GM21576 (cell line): ENCODE data around the gene QPCT.
"Not testable (repeated sequence)": the region's sequence is repeated elsewhere in the genome, so short reads cannot be mapped to it uniquely, and the experiment has no call there.

Source experiments
- ATAC-seq: cut with Tn5 transposase; IDR thresholded peaks from one replicate; pipeline ENCODE4 v1.9.1; 2021; ENCODE audit warnings: mild to moderate bottlenecking, moderate library complexity; ENCODE audit not compliant: unreplicated experiment

Gene QPCT

DNA sequence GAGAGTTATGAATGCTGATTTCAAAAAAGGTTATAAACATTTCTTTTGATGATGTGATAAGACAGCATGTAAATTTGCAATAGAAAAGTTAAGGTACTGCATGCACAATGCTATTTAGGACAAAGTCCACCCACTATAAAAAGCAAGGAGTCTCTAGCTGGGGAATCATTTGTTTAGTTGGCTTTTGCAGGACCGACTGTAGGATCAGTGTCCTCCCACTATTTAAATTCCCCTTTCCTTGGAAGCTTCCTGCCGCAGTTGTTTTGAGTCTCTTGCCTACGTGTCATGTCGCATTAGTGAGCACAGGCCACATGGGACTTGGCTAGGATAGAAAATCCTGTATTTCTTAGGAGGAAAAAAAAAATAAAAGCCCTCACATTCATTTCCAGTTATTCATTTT lies 13.1 kb downstream of the QPCT start:
- ATAC-seq: no peak

DNA sequence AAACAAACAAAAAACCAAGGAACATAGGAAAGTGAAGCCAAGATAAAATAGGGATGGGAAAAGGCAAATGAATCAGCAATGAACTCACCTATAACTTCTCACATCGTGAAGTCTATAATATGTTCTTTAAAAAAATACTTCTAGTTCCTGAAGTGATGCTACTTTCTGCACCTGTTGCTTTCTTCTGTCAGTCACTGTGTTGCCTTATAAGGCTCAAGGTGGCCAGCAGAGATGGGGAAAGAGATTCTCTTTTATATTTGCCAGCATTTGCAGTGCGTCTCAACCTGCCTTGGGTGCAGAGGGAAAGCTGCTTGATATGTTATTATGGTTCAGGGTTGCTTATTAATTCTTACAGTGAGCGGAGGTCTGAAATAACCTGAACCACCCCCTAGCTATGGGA lies 14.0 kb downstream of the QPCT start:
- ATAC-seq: no peak

DNA sequence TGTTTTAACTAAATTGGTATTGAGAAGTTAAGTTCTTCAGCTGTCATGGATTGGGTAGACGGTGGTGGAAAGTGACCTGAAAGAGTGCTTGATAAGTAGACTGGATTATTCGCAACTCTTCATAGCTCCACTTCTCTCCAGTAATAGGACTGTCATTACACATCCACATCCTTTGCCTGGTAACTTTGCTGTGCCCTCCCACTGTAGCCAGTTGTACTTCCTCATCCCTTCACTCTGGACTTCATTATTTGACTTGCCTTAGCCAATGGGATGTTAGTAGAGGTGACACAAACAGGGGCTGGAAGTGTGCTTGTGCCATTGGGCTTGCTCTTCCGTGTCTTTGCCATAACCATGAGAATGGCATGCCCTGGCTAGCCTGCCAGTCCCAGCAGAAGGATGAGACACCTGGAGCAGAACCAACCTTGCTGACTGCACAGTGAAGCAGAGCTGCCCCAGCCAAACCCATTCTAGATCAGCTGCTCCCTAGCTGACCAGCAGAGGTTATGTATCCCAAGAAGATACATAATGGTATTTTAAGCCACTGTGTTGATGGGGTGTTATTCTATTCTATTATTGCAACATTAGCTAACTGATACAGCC lies 16.9 kb downstream of the QPCT start:
- no peak for ATAC-seq

DNA sequence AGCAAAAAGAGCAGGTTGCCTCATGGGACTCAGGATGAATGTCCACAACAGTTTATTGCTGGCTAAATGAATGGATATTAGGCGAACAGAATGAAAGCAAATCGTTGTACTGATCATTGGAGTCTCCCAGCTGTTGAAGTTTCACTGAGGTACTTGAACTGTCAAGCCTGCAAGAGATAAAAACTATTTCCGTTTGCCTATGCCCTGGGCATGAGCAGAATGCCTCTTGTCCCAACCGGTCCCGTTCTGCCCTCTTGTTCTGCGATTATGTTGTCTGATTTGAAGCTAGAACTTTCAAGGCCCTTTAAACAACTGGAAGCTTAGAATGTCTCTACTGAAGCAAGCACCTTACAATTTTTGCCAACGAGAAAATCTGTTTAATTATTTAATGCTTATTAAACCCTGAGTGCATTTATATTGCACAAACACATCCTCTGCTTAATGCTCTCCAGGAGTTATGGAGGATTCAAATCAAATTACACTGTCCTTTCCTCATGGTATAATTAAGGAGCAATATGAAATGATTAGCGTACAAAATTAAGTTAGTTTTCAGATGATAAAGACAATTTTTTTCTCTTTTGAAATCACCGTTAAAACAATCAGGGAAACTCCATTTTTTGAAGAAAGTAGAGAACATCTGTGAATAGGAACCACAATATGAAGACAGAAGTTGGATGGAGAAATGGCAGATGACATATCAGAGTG lies 17.7 kb downstream of the QPCT start:
- ATAC-seq: no peak

- ATAC-seq: no peak
These were observed 19.9 kb downstream of the QPCT start for GRCh38 chr2:37364351-37364750.

DNA sequence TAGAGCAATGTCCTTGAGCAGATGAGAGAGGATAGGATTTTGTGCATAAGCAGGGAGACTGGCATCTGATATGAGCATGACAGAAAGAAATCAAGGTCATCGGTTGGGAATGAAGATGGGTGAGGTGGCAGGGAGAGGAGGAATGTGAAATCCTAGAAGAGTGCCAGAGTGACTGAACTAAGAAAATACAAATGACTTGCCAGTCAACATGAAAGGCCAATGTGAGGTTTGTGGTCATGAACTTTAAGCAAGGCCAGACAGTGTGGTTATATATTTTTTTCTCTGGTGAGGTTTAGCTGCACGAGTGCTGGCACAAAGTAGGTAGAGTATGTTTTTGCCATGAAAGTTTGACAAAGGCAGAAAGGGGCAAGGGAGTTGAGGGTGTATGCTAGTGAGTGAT lies 21.2 kb downstream of the QPCT start:
- no peak for ATAC-seq

DNA sequence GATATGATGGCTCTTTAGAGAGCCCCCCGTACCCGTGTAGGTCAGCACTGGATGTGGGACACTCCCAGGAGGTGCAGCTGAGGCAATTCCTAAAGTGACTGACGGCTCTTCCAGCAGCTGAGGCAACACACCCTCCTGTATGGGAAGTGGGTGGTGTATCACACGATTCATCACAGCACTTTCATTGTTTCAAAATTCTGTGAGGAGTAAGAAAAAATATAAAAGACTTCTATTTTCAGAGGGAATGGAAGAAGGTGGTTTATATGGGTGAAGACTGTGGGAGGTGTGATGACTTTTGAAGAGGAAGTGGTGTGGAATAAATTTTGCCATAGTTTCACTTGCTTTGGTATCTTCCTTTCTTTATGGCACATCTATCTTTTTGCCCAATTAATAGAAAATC lies 22.3 kb downstream of the QPCT start:
- no peak for ATAC-seq

- no peak for ATAC-seq
These were observed 22.9 kb downstream of the QPCT start for GRCh38 chr2:37367310-37367709.

- ATAC-seq: no peak
These were observed 23.6 kb downstream of the QPCT start for GRCh38 chr2:37367984-37368383.

DNA sequence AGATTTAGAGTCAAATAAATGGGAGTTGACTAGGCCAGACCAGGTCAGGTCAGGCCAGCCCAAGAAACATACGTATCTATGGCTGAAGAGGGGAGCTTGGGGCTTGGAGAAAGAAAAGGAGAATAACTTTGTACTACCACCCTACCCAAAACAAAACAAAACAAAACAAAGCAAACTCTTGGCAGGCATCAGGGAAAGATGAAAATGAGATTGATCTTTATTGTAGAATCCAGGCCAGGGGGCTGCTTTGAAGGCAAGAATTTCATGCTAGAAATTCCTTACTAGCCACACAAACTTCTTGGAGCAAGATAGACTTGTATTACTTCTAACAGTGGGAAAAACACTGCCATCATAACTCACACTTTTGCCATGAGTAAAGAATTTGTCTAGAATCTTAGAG lies 26.2 kb downstream of the QPCT start:
- ATAC-seq: no peak

GRCh38 chr2:37372000-37372399 lies 27.6 kb downstream of the QPCT start:
- no peak for ATAC-seq

DNA sequence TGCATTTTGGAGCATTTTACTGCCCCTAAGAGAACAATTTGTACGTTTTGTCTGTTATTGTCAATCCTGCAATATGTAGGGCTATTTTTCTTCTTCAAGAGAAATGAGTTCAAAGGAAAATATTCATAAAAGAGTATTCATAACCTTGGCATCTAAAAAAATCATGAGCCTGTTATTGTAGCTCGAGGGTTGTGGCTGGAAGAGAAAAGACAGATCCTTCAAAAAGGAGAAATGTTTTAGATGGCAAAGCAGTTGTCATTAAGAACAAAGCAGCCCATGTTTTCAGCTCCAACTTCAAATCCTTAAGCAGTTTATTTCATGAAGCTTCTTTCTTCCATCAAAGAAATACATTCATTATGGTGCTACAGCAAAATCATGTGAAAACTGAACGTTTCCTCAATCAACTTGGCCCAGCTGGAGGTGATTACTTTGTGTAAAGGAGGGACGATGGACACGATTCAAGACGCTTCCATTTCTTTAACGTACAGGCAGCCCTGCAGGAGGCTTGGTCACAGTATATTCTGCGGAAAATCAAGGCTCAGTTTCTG lies 31.4 kb downstream of the QPCT start:
- ATAC-seq: peak; percentile 13

DNA sequence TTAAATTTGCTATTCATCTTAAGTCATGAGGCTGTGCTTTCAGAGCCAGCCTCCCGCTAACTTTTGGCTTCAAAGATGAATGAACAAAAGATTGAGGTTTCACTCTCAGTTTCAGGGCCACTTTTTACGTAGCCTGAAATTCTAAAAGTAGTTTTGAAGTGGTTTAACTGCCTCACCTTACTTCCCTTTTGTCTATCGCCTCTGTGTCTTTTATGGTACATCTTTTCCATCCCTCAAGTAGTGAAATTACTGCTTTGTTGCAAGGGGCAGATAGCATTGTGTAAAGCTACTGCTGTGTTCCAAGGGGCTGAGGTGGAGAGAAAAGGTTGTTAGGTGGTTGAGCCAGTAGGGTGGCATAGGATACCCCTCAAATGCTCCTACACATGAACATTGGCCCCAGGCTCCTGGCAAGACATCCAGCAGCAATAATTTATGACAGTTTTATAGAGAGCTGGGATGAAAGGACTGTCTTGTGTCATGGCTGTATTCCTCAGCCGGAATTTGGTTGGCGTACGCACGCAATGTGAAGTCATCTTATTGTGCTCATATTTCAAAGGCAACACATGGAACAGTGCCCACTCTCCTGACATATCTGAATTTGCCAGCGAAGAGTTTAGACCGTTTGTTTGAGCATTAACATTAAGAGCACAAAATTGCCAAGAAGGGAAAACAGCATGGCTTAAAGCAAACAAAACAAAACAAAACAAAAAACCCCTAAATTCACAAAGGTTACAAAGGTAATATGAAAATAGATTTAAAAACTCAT lies 32.2 kb downstream of the QPCT start:
- peak; percentile 93 for ATAC-seq

DNA sequence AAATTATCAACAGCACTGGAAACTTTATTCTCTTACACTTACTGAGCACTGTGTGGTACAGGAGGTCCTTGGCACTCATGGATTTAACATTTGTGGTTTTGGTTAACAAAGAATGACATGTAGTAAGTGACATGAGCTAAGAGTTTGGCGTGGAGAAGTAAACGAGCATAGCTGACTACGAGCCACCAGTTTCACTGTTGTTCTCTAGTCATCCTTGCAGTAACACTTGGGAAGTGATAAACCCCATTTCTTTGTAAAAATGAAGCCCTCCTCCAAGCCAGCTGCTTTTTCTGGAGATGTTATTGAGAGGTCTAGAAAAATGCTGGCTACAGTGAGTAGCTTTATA lies 32.7 kb downstream of the QPCT start:
- no peak for ATAC-seq

DNA sequence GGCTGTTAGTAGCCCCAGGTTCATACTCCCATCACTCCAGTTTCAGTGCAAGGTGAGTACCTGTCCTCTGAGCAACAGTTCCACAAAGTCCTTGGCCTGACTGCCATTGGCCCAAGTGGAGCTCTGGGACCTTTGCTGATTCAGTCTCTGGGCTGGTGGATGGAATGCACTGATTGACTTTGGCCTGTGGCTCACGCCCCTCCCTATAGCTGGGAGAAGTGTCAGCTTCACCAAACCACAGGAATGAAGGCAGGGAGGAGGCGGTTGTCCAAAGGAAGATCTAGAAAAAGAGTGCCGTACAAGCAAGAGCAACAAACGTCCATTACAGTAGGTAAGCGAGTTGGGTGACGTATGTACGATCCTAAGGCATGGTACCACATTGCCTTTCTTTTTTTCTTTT lies 34.0 kb downstream of the QPCT start:
- no peak for ATAC-seq

DNA sequence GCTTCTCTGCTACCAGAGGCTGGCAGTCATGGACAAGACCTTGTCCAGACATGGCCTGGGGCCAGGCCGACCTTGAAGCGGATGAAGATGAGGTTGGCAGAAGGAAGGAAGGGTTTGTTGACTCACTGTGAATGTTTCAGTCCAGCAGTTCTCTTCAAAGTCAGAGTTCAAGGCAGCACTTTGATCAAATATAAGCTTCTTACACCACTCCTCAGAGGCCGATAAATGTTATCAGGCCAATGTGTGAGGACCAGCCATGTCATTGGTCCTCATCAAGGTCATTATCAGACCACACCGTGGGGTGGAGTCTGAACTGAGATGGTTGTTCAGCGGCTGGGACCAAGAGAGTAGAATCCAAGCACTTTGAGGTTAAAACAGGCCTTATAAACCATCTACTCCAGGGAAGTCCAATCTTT lies 35.5 kb downstream of the QPCT start:
- ATAC-seq: no peak

- not testable (repeated sequence) for ATAC-seq
These were observed 36.4 kb downstream of the QPCT start for GRCh38 chr2:37380787-37381186.

- not testable (repeated sequence) for ATAC-seq
These were observed 39.8 kb downstream of the QPCT start for GRCh38 chr2:37384261-37384660.

DNA sequence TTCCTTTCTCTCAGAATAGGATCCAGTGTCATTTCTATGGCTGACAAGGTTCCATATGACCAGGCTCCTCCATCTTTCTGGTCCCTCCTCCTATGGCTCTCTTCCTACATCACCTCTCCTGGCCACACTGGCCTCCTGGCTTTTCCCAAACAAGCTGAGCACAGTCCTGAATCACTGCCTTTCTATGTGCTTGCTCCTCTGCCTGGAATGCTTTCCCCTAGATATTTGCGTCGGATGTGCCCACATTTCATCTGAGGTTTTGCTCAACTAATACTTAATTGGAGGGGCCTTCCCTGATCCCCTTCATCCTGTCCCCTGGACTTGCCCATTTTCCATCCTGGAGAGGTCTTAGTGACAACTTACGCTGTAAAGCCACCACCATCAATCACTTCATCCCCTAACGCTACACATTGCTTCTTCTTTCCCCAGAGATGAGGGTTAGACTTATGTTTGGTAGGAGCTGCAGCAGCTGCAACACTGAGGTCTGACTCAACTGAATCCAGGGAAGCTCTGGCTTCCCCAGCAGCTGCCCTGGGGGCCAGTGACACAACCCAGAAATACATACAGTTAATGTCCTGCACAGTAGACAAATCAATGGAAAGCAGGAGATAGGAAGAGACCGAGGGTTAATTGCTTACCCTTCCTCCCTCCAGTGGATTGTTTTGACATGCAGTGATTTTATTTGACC lies 42.9 kb downstream of the QPCT start:
- no peak for ATAC-seq

DNA sequence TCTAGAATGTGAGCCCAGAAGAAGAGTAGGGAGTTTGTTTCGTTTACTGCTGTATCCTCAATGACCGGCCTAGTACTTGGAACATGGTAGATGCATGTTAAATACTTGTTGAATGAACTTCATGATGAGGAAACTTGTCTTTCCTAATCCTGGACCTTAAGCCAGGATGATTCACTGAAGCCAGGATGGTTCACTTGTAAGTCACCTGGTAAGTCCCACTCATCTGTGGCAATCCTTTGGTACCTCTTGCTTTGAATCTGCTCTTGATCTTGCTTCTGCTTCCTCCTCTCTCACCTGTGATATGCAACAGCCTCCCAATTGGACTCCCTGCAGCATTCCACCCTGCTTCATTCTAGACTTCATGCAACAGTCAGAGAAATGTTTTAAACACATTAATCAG lies 43.6 kb downstream of the QPCT start:
- ATAC-seq: no peak

DNA sequence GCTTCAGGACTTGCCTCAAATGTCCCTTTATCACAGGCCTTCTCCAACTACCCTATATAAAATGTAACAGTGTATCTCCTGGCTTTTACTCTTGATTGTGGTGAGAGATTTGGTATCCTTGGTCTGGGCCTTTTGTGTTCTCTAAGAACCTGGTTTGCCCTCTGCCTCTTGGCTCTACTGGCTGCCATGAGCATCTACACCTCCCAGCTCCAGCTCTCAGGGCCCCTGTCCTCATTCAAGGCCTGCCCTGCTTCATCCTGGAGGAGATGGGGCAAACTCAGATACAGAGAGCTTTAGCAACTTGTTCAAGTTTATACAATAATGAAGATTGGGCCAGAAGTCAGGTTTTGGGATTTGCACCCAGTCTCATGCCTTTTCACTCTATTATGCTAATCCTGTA lies 45.0 kb downstream of the QPCT start:
- no peak for ATAC-seq
